GM23248 (cell line): Measurements from ENCODE around the gene UBASH3A. TPM values are rescaled to one million over a fixed set of nuclear protein-coding genes. Genes with fewer than 3 reads are reported as not detected.

Source experiments
- DNase-seq: peaks from one replicate; pipeline ENCODE4 v3.0.0-alpha.2; 2015
- H2AFZ ChIP-seq: fragments of 200-600 bp; sonication (generic); 2 replicates; pipeline ENCODE4 v1.6.1; 2016; ENCODE audit warnings: antibody characterized with exemption
- H3F3A ChIP-seq: fragments of 200-600 bp; sonication (generic); 2 replicates; pipeline ENCODE4 v1.6.1; 2016; ENCODE audit warnings: mild to moderate bottlenecking, antibody characterized with exemption, mixed run types; ENCODE audit not compliant: insufficient read depth
- H3K27ac ChIP-seq: fragments of 200-600 bp; sonication (generic); 2 replicates; pipeline ENCODE4 v1.5.1; 2016; ENCODE audit warnings: mild to moderate bottlenecking
- H3K27me3 ChIP-seq: fragments of 200-600 bp; sonication (generic); replicated peaks from 2 replicates; pipeline ENCODE4 v1.6.1; 2016; ENCODE audit warnings: mild to moderate bottlenecking; ENCODE audit not compliant: insufficient read depth
- H3K36me3 ChIP-seq: fragments of 200-600 bp; sonication (generic); 2 replicates; pipeline ENCODE4 v1.6.1; 2016; ENCODE audit warnings: low read depth, mild to moderate bottlenecking
- H3K4me1 ChIP-seq: fragments of 200-600 bp; sonication (generic); 2 replicates; pipeline ENCODE4 v1.6.1; 2016; ENCODE audit warnings: mild to moderate bottlenecking; ENCODE audit not compliant: insufficient read depth
- H3K4me2 ChIP-seq: fragments of 200-600 bp; sonication (generic); one replicate; pipeline ENCODE4 v1.6.1; 2016; ENCODE audit warnings: mild to moderate bottlenecking; ENCODE audit not compliant: unreplicated experiment
- H3K4me3 ChIP-seq: fragments of 200-600 bp; sonication (generic); 2 replicates; pipeline ENCODE4 v1.5.1; 2016; ENCODE audit warnings: mild to moderate bottlenecking
- H3K79me2 ChIP-seq: fragments of 200-600 bp; sonication (generic); 2 replicates; pipeline ENCODE4 v1.6.1; 2016; ENCODE audit warnings: mild to moderate bottlenecking; ENCODE audit not compliant: insufficient read depth
- H3K9ac ChIP-seq: fragments of 200-600 bp; sonication (generic); 2 replicates; pipeline ENCODE4 v1.6.1; 2016; ENCODE audit warnings: mild to moderate bottlenecking
- H3K9me2 ChIP-seq: fragments of 200-600 bp; sonication (generic); 2 replicates; pipeline ENCODE4 v1.6.1; 2016; ENCODE audit warnings: mixed run types, mild to moderate bottlenecking, moderate library complexity; ENCODE audit not compliant: insufficient read depth
- H3K9me3 ChIP-seq: fragments of 200-600 bp; sonication (generic); one replicate; pipeline ENCODE4 v1.6.1; 2017; ENCODE audit warnings: low read depth
- H4K20me1 ChIP-seq: fragments of 200-600 bp; sonication (generic); 2 replicates; pipeline ENCODE4 v1.6.0; 2016; ENCODE audit not compliant: insufficient read depth
- EZH2 ChIP-seq: fragments of 200-600 bp; sonication (generic); IDR thresholded peaks from 2 replicates; pipeline ENCODE4 v1.6.1; 2018; ENCODE audit warnings: antibody characterized with exemption, mild to moderate bottlenecking; ENCODE audit not compliant: insufficient read depth, poor library complexity, severe bottlenecking
- EZH2phosphoT487 ChIP-seq: fragments of 200-600 bp; sonication (generic); IDR thresholded peaks from 2 replicates; pipeline ENCODE4 v1.6.1; 2018; ENCODE audit warnings: antibody characterized with exemption, moderate library complexity, mild to moderate bottlenecking, low read depth; ENCODE audit not compliant: insufficient read depth
- WGBS, 2 experiments: methylation state at CpG; one replicate each; pipeline ENCODE4 v1.1.6; 2015 to 2017; ENCODE audit warnings: low lambda C conversion rate in 2 of 2, low coverage in 1 of 2; ENCODE audit errors: missing lambda C conversion rate in 2 of 2; 5-methylcytosine and 5-hydroxymethylcytosine counted together
- in situ Hi-C: fragments of 300-500 bp; cut with MboI; formaldehyde crosslinking; loops from 2 replicates; pipeline ENCODE4 v1.15.0; 2020
- polyA plus RNA-seq: library from polyadenylated mRNA; unstranded; fragments of >200 nt; fragmentation: Nextera tagmentation; extraction: Ambion mirVana; gene quantifications from 2 replicates; pipeline ENCODE4 v1.2.1, GENCODE V29; 2016
- total RNA-seq: library from RNA; depleted of rRNA; stranded (reverse); fragments of >200 nt; shearing (Covaris generic); gene quantifications from 2 replicates; pipeline ENCODE4 v1.2.3, GENCODE V29; 2014

UBASH3A gene
- total and polyA plus RNA-seq, 2 experiments from 2014 or later, result not detected

DNA sequence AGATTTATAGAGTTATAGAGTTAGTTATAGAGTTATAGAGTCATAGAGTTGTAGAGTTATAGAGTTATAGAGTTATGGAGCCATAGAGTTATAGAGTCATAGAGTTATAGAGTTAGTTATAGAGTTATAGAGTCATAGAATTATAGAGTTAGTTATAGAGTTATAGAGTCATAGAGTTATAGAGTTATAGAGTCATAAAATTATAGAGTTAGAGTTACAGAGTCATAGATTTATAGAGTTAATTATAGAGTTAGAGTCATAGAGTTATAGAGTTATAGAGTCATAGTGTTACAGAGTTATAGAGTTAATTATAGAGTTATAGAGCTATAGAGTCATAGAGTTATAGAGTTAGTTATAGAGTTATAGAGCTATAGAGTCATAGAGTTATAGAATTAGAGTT, 32.1 kb downstream of the UBASH3A start:
- in situ Hi-C loops, result no loop called here
- no peak for DNase-seq
- no peaks in the 10 kb centered on the region for H3K79me2 ChIP-seq
- no peak overlapping the region for H3K9ac ChIP-seq
- no peak overlapping the region for H3K4me2 ChIP-seq
- no peaks in the 10 kb centered on the region for H3K9me2 ChIP-seq
- TF ChIP-seq EZH2phosphoT487, result no peak
- no peak for TF ChIP-seq EZH2
- H3K4me3 ChIP-seq, result no peak overlapping the region
- H2AFZ ChIP-seq, result no peak overlapping the region
- no peaks in the 10 kb centered on the region for H3K4me1 ChIP-seq
- H3K36me3 ChIP-seq, result no peaks in the 10 kb centered on the region
- no peaks in the 10 kb centered on the region for H3K9me3 ChIP-seq
- H3K27me3 ChIP-seq, result no peaks in the 10 kb centered on the region
- H3K27ac ChIP-seq, result no peak overlapping the region
- no peaks in the 10 kb centered on the region for H4K20me1 ChIP-seq
- H3F3A ChIP-seq, result no peaks in the 10 kb centered on the region

DNA sequence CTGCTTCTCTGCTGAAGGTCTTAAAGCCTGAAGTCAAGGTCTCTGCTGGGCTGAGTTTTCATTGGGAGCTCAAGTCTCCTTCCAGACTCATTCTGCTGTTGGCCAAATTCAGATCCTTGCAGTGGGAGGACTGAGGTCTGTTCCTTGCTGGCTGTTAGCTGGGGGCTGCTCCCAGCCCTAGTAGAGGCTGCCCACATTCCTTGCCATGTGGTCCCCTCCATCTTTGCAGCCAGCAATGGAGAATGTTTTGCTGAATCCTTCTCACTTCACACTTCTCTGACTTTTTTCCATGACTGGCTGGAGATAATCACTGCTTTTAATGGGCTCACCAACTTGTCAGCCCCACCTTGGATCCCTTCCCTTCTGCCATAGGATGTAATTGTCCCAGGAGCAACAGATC, 33.2 kb downstream of the UBASH3A start:
- H3K4me2 ChIP-seq, result no peak overlapping the region
- no peak overlapping the region for H3K9ac ChIP-seq
- TF ChIP-seq EZH2phosphoT487 (no peak), EZH2 (no peak)
- no peaks in the 10 kb centered on the region for H3F3A ChIP-seq
- H3K36me3 ChIP-seq, result no peaks in the 10 kb centered on the region
- no peak overlapping the region for H3K27ac ChIP-seq
- no peaks in the 10 kb centered on the region for H3K4me1 ChIP-seq
- no peaks in the 10 kb centered on the region for H3K79me2 ChIP-seq
- no peaks in the 10 kb centered on the region for H4K20me1 ChIP-seq
- no peaks in the 10 kb centered on the region for H3K9me3 ChIP-seq
- H3K4me3 ChIP-seq, result no peak overlapping the region
- H2AFZ ChIP-seq, result no peak overlapping the region
- no peak for DNase-seq
- in situ Hi-C loops, result no loop called here
- H3K27me3 ChIP-seq, result no peaks in the 10 kb centered on the region
- no peaks in the 10 kb centered on the region for H3K9me2 ChIP-seq

DNA sequence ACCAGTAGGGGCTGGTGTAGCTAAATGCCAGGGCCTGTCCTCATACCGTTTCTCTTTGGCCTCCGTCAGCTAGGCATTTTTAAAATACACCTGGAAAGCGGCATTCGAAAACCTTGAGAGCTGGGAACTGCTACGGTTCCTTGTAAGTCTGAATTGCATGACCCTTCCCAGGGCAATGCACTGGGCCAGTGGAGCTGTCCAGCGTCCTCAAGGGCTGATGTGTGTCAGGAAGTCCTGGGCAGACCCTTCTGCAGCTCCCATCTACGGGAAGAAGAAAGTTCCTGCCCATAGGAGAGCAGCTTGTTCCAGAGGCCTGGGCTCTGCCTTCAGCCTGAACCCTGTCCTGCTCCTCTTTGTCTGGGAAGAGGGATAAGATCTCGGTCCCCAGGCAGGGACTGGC, 34.1 kb downstream of the UBASH3A start:
- peak; percentile 6 for DNase-seq
- Histone ChIP-seq H3K4me3 (no peak overlapping the region), H3K9me3 (no peaks in the 10 kb centered on the region), H3K9me2 (no peaks in the 10 kb centered on the region), H3K9ac (no peak overlapping the region), H3K36me3 (no peaks in the 10 kb centered on the region), H3K27me3 (no peaks in the 10 kb centered on the region), H3K27ac (no peak overlapping the region), H2AFZ (no peak overlapping the region), H3F3A (no peaks in the 10 kb centered on the region), H3K4me2 (no peak overlapping the region), H4K20me1 (no peaks in the 10 kb centered on the region), H3K4me1 (no peaks in the 10 kb centered on the region), H3K79me2 (no peaks in the 10 kb centered on the region)
- in situ Hi-C loops, result no loop called here
- no peak for TF ChIP-seq EZH2phosphoT487
- TF ChIP-seq EZH2, result no peak
- WGBS, 2 experiments, result 24 to 27% methylated on average over 8 of the region's 8 CpGs

DNA sequence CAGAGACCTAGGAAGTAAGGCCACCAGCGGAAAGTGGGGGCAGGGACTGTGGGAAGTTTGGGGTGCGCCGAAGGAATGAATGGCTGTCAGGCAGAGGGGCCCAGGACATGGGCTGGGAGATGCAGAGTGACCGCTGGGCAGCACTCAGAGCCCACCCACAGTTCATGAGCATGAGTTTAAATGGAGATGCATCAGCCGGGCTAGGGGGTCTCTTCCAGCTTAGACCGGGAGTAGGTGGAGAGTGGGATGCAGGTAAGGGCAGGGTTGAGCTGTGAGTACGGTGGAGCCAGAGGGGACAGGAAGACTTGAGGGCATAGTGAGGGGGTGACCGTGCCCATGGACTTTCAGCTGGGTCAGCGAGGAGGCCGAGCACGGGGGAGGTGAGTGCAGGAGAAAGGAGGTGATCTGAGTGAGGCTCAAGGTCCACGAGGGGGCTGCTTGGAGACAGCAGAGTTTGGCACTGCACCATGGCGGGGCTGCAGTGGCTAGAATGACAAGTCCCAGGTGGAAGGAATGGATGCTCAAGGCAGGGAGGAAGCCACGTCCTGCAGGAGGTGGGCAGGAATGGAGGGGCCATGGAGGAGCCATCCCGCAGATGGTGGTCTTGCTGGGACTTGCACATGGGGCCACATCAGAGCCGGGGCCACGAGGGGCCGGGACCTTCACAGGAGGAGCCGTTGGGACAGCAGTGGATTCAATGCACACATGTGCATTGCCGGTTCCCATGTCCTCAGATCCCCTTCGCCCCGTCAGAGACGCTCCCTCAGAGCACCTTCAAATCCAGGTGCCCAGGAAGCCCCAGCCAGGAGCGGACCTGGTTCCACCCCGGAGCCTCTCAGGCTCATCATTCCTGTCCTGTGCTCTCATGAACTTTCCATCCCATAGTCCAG, 34.9 kb downstream of the UBASH3A start:
- 48 to 53% methylated on average over 25 of the region's 25 CpGs for WGBS, 2 experiments
- in situ Hi-C loops, result no loop called here
- Histone ChIP-seq H3K4me3 (no peak overlapping the region), H3K27ac (no peak overlapping the region), H3K36me3 (no peaks in the 10 kb centered on the region), H4K20me1 (no peaks in the 10 kb centered on the region), H3K4me2 (no peak overlapping the region), H3K9me2 (no peaks in the 10 kb centered on the region), H3K4me1 (no peaks in the 10 kb centered on the region), H3K9me3 (no peaks in the 10 kb centered on the region), H3K27me3 (no peaks in the 10 kb centered on the region), H3K79me2 (no peaks in the 10 kb centered on the region), H2AFZ (no peak overlapping the region), H3K9ac (no peak overlapping the region), H3F3A (no peaks in the 10 kb centered on the region)
- TF ChIP-seq EZH2, result no peak
- TF ChIP-seq EZH2phosphoT487, result no peak
- DNase-seq, result no peak
